DND-41 (cell line): Measurements from ENCODE around the gene SYT9.

ENCODE experiments used
- ATAC-seq: fragments of 200-7000 bp; cut with Tn5 transposase; 3 replicates; pipeline ENCODE4 v1.9.1; 2021; ENCODE audit warnings: low read depth; ENCODE audit not compliant: insufficient read depth
- DNase-seq: peaks from one replicate; pipeline ENCODE4 v3.0.0-alpha.2; 2020
- H2AFZ ChIP-seq: 2 replicates; pipeline ENCODE4 v1.6.0; 2012; ENCODE audit warnings: low read depth, low read length
- H3K27ac ChIP-seq: 2 replicates; pipeline ENCODE4 v1.5.1; 2012; ENCODE audit warnings: low read length, inconsistent platforms
- H3K27me3 ChIP-seq: fragments of 200-600 bp; sonication (generic); 2 replicates; pipeline ENCODE4 v1.6.0; 2012; ENCODE audit warnings: low read length, mild to moderate bottlenecking, inconsistent platforms; ENCODE audit not compliant: insufficient read depth, poor library complexity
- H3K36me3 ChIP-seq: 2 replicates; pipeline ENCODE4 v1.5.1; 2012; ENCODE audit warnings: low read length, inconsistent platforms; ENCODE audit not compliant: insufficient read depth
- H3K4me1 ChIP-seq: 2 replicates; pipeline ENCODE4 v1.5.1; 2012; ENCODE audit warnings: mild to moderate bottlenecking, low read length; ENCODE audit not compliant: insufficient read depth
- H3K4me2 ChIP-seq: 2 replicates; pipeline ENCODE4 v1.6.0; 2012; ENCODE audit warnings: mild to moderate bottlenecking, moderate library complexity, low read length, inconsistent platforms; ENCODE audit not compliant: insufficient read depth
- H3K4me3 ChIP-seq, 2 experiments: fragments of 200-600 bp in 1 of 2; shearing (Covaris generic) in 1 of 2; 2 replicates each; pipeline ENCODE4 v1.5.1; 2012 to 2016; ENCODE audit warnings: inconsistent platforms in 2 of 2, low read length in 2 of 2, mild to moderate bottlenecking in 2 of 2, low read depth in 1 of 2, moderate library complexity in 1 of 2
- H3K79me2 ChIP-seq: 2 replicates; pipeline ENCODE4 v1.6.0; 2012; ENCODE audit warnings: low read length, inconsistent platforms; ENCODE audit not compliant: insufficient read depth
- H3K9ac ChIP-seq: 2 replicates; pipeline ENCODE4 v1.6.0; 2012; ENCODE audit warnings: low read depth, mild to moderate bottlenecking, inconsistent platforms, low read length, moderate library complexity
- H3K9me3 ChIP-seq: 2 replicates; pipeline ENCODE4 v1.5.1; 2012; ENCODE audit warnings: low read length, moderate library complexity, mild to moderate bottlenecking, inconsistent platforms; ENCODE audit not compliant: insufficient read depth, severe bottlenecking
- H4K20me1 ChIP-seq: 2 replicates; pipeline ENCODE4 v1.6.0; 2012; ENCODE audit warnings: low read length; ENCODE audit not compliant: insufficient read depth
- EZH2 ChIP-seq: IDR thresholded peaks from 3 replicates; pipeline ENCODE4 v1.6.1; 2012; ENCODE audit warnings: borderline replicate concordance, low read depth, mild to moderate bottlenecking, moderate library complexity, low read length, inconsistent platforms; ENCODE audit not compliant: severe bottlenecking
- TF ChIP-seq, protein P1 (sequence below): IDR thresholded peaks from 2 replicates; pipeline ENCODE4 v1.5.1; 2012; ENCODE audit warnings: borderline replicate concordance, low read length, moderate library complexity, mild to moderate bottlenecking; ENCODE audit not compliant: poor library complexity, severe bottlenecking; ENCODE audit errors: extremely low read depth

SYT9 gene

DNA sequence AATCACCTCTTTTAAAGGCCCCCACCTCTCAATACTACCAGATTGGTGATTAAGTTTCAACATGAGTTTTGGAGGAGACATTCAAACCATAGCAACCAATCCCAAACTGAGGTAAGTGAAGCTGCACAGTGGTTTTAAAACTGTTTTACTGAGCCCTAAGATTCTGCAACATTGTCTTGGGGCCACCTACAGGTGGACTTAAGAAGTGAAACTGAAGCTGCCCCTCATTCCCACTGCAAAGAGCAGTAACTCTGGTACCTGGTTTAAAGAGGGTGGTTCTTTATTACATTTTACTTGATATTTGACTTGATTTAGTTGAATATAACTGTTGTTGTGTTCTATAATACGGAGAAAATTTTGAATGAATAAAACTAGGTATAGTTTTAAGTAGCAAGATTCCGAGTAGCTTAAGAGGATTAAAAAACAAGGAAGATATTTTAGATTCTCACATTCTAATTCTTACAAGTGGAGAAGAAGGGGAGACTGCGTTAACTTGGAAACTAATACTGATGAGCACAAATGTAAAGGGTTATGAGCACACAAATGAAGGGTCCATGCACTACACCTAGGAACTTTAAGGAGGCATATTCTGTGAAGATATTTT, 26.7 kb downstream of the SYT9 start:
- TF ChIP-seq, protein P1, sequence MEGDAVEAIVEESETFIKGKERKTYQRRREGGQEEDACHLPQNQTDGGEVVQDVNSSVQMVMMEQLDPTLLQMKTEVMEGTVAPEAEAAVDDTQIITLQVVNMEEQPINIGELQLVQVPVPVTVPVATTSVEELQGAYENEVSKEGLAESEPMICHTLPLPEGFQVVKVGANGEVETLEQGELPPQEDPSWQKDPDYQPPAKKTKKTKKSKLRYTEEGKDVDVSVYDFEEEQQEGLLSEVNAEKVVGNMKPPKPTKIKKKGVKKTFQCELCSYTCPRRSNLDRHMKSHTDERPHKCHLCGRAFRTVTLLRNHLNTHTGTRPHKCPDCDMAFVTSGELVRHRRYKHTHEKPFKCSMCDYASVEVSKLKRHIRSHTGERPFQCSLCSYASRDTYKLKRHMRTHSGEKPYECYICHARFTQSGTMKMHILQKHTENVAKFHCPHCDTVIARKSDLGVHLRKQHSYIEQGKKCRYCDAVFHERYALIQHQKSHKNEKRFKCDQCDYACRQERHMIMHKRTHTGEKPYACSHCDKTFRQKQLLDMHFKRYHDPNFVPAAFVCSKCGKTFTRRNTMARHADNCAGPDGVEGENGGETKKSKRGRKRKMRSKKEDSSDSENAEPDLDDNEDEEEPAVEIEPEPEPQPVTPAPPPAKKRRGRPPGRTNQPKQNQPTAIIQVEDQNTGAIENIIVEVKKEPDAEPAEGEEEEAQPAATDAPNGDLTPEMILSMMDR, result peak; percentile 71
- no peak for TF ChIP-seq EZH2

DNA sequence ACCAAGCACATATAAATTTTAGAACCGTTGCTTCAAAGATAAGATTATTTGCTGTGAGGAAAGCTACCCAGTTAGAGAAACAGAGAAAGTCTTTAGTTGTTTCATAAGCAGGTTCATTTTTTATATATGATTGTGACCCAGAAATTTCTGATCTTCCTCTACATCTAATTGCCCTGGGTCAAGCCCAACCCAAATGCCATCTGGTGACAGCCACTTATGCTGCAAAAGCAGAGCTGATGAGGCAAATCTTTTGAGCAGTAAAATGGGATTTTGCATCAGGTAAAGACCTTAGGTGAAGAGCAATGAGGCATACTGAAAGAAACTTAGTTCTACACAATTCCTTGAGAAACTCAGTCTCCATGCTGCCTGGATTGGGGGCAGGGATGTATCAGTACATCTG, 28.0 kb downstream of the SYT9 start:
- Histone ChIP-seq H3K36me3 (no peaks in the 10 kb centered on the region), H3K79me2 (no peaks in the 10 kb centered on the region), H3K9ac (no peak overlapping the region), H3K4me2 (no peak overlapping the region), H2AFZ (no peak overlapping the region), H3K4me3 (no peak overlapping the region), H3K27ac (no peak overlapping the region), H4K20me1 (no peaks in the 10 kb centered on the region), H3K4me1 (no peaks in the 10 kb centered on the region), H3K27me3 (peaks cover 3% of the 10 kb centered on the region), H3K9me3 (no peaks in the 10 kb centered on the region)
- no peak for ATAC-seq
- no peak for DNase-seq
- TF ChIP-seq, protein P1, result no peak
- no peak for TF ChIP-seq EZH2

More for the DNA sequence above, 26.7 kb downstream of the SYT9 start:
- H3K9ac ChIP-seq, result no peak overlapping the region
- peak; percentile 76 for ATAC-seq
- H3K4me1 ChIP-seq, result no peaks in the 10 kb centered on the region
- DNase-seq, result peak; percentile 29
- H3K4me2 ChIP-seq, result no peak overlapping the region
- no peaks in the 10 kb centered on the region for H3K36me3 ChIP-seq
- H3K79me2 ChIP-seq, result no peaks in the 10 kb centered on the region
- no peak overlapping the region for H2AFZ ChIP-seq
- H3K27ac ChIP-seq, result no peak overlapping the region
- H3K9me3 ChIP-seq, result no peaks in the 10 kb centered on the region
- peaks cover 3% of the 10 kb centered on the region for H3K27me3 ChIP-seq
- no peaks in the 10 kb centered on the region for H4K20me1 ChIP-seq
- H3K4me3 ChIP-seq, result no peak overlapping the region

DNA sequence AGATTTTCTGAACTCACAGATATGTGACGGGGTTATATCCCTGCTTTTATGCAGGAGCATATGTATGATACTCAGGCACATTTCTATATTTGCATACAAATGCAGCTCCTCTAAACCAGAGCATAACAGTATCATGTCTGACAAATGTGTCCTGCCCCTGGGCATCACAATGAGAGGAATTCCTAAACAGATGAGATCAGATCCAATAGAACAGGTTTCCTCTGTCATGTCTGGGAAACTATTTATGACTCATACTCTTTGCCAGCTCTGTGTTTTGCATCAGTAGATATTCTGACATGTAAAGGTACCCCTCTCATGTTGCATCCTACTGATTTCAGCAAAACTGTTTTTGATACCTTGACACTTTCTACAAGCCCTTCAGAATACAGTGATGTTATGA, 29.4 kb downstream of the SYT9 start:
- Histone ChIP-seq H3K36me3 (no peaks in the 10 kb centered on the region), H3K27me3 (peaks cover 3% of the 10 kb centered on the region), H4K20me1 (no peaks in the 10 kb centered on the region), H3K9ac (no peak overlapping the region), H3K4me3 (no peak overlapping the region), H3K79me2 (no peaks in the 10 kb centered on the region), H3K27ac (no peak overlapping the region), H3K4me2 (no peak overlapping the region), H3K4me1 (no peaks in the 10 kb centered on the region), H2AFZ (no peak overlapping the region), H3K9me3 (peaks cover 11% of the 10 kb centered on the region)
- ATAC-seq (no peak), DNase-seq (no peak)
- TF ChIP-seq, protein P1, result no peak
- TF ChIP-seq EZH2, result no peak

GRCh38 chr11:7281809-7282208, 30.1 kb downstream of the SYT9 start:
- Histone ChIP-seq H3K9me3 (peaks cover 17% of the 10 kb centered on the region), H3K4me2 (no peak overlapping the region), H3K4me3 (no peak overlapping the region), H3K36me3 (no peaks in the 10 kb centered on the region), H3K79me2 (no peaks in the 10 kb centered on the region), H3K9ac (no peak overlapping the region), H2AFZ (no peak overlapping the region), H3K4me1 (no peaks in the 10 kb centered on the region), H3K27ac (no peak overlapping the region), H3K27me3 (peaks cover 3% of the 10 kb centered on the region), H4K20me1 (no peaks in the 10 kb centered on the region)
- DNase-seq, result no peak
- ATAC-seq, result no peak
- TF ChIP-seq, protein P1, result no peak
- TF ChIP-seq EZH2, result no peak
